Measurements from ENCODE around the gene MBD6. TPM values are rescaled to one million over a fixed set of nuclear protein-coding genes. Genes with fewer than 3 reads are reported as not detected.
A peak's percentile ranks its signal among the peaks of the same experiment; 100 is the strongest.

MBD6 gene
- total RNA-seq, 1 donor from 2014 or later: 3.6 TPM

DNA sequence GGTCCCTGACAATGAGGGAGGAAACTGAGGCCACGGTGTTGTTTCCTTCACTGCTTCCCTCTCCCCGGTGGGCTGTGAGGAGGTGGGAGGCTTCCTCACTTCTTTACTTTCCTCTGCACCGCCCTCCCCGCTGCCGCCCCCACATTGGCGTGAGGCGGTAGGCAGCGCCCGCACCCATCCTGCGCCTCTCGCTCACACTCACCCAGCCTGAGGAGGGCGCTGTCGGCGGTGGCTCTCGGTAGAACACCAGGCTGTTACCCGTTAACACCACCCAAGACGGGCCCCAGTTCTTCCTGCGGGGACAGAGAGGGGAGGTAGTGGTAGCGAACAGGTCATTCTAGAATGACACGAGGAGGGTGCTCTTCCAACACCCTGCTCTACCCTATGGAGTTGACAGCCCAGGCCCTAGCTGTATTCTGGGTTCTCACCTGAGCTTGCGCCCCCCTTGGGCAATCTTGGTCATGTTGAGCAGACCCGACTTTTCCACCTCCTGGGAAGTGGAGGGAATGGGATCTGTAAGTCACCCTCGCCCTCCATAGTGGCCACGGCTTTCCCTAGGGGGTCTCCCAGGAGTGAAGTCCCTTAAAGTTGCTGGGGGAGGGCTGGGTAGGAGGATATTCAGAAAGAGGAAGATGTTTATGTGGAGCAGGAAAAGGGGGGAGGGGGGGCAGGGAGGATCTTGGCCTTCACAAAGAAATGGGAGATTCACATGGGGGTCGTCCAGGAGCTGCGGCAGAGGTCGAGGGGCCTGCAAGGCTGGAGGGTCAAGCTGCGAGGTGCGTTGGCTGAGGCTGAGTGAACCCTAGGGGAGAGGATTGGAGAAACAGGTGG lies 46.2 kb upstream of the MBD6 start:
- Mint-ChIP-seq H3K36me3 (no peaks in the 10 kb centered on the region), H3K27ac (no peak overlapping the region), H3K4me1 (peaks cover 2% of the 10 kb centered on the region), H3K4me3 (peak overlapping the region; percentile 22), H3K27me3 (ENCODE audit: insufficient read depth, low read depth) (peaks cover 46% of the 10 kb centered on the region), H3K9me3 (no peaks in the 10 kb centered on the region)
- no peaks in the 10 kb centered on the region for H3K79me2 ChIP-seq (ENCODE audit: low read depth)
- H3K4me3 ChIP-seq: peak overlapping the region; percentile 49
- no peaks in the 10 kb centered on the region for H3K36me3 ChIP-seq
- peaks cover 11% of the 10 kb centered on the region for H3K4me1 ChIP-seq
- no peak for DNase-seq (ENCODE audit: low spot score)
- TF ChIP-seq EZH2 (IDR thresholded peaks at IDR 0.05) (peak; percentile 76), EZH2phosphoT487 (IDR thresholded peaks at IDR 0.05) (peak; percentile 60)
- TF ChIP-seq, protein P1, sequence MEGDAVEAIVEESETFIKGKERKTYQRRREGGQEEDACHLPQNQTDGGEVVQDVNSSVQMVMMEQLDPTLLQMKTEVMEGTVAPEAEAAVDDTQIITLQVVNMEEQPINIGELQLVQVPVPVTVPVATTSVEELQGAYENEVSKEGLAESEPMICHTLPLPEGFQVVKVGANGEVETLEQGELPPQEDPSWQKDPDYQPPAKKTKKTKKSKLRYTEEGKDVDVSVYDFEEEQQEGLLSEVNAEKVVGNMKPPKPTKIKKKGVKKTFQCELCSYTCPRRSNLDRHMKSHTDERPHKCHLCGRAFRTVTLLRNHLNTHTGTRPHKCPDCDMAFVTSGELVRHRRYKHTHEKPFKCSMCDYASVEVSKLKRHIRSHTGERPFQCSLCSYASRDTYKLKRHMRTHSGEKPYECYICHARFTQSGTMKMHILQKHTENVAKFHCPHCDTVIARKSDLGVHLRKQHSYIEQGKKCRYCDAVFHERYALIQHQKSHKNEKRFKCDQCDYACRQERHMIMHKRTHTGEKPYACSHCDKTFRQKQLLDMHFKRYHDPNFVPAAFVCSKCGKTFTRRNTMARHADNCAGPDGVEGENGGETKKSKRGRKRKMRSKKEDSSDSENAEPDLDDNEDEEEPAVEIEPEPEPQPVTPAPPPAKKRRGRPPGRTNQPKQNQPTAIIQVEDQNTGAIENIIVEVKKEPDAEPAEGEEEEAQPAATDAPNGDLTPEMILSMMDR (IDR thresholded peaks at IDR 0.05): peak; percentile 44
- no peak overlapping the region for H3K27ac ChIP-seq
- peaks cover 100% of the 10 kb centered on the region for H3K27me3 ChIP-seq
- peaks cover 2% of the 10 kb centered on the region for H4K20me1 ChIP-seq (ENCODE audit: low read depth)
- no peaks in the 10 kb centered on the region for H3K9me3 ChIP-seq (ENCODE audit: low read depth)
- H3K9ac ChIP-seq: no peak overlapping the region
- peak overlapping the region; percentile 92 for H3K4me2 ChIP-seq
- peaks cover 3% of the 10 kb centered on the region for H3F3A ChIP-seq (ENCODE audit: low read depth)
- peak overlapping the region; percentile 93 for H2AFZ ChIP-seq (replicated peaks)

DNA sequence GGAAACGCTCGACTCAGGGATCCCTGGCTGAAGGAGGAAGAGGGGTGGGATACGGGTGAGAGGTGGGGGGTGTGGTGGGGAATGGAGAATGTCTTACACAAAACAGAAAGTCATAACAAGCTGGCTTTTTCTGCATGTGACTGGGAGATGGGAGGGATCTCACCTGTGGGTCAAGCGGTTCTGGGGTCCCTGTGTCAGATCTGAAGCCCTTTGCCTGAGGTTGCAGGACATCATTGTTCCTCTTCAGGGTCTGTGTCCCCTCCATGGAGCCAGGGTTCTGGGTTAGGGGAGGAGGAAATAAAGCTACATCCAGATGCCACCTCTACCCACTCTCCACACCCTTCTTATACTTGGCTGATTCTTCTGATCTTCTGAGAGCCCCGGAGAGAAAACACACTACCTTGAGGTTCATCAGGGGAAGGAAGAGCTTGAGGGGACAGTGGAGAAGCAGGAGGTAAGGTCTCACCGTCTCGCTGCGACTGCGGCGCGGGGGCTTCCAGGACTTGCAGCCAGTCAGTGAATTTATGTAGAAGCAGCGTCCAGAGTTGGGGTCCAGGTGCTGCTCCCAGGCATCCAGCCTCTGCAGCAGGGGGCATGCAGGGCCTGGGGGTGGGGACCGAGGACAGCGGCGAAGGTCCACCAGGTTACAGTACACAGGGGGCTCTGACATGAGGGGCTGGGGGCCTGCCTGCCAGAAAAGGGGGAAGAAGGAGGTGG lies 45.5 kb upstream of the MBD6 start:
- Mint-ChIP-seq H3K4me3 (no peak overlapping the region), H3K9me3 (no peaks in the 10 kb centered on the region), H3K36me3 (no peaks in the 10 kb centered on the region), H3K4me1 (peaks cover 2% of the 10 kb centered on the region), H3K27me3 (ENCODE audit: insufficient read depth, low read depth) (peaks cover 44% of the 10 kb centered on the region), H3K27ac (no peak overlapping the region)
- H3K9ac ChIP-seq: no peak overlapping the region
- no peak for DNase-seq (ENCODE audit: low spot score)
- H3K79me2 ChIP-seq (ENCODE audit: low read depth): no peaks in the 10 kb centered on the region
- H3K9me3 ChIP-seq (ENCODE audit: low read depth): no peaks in the 10 kb centered on the region
- H3F3A ChIP-seq (ENCODE audit: low read depth): peaks cover 3% of the 10 kb centered on the region
- H3K27ac ChIP-seq: no peak overlapping the region
- no peak overlapping the region for H3K4me3 ChIP-seq
- TF ChIP-seq, protein P1 (IDR thresholded peaks at IDR 0.05): no peak
- TF ChIP-seq EZH2phosphoT487 (IDR thresholded peaks at IDR 0.05): no peak
- no peak for TF ChIP-seq EZH2 (IDR thresholded peaks at IDR 0.05)
- H3K27me3 ChIP-seq: peaks cover 100% of the 10 kb centered on the region
- H4K20me1 ChIP-seq (ENCODE audit: low read depth): peaks cover 2% of the 10 kb centered on the region
- H3K36me3 ChIP-seq: no peaks in the 10 kb centered on the region
- H3K4me1 ChIP-seq: peaks cover 11% of the 10 kb centered on the region
- H3K4me2 ChIP-seq: no peak overlapping the region
- H2AFZ ChIP-seq (replicated peaks): no peak overlapping the region

DNA sequence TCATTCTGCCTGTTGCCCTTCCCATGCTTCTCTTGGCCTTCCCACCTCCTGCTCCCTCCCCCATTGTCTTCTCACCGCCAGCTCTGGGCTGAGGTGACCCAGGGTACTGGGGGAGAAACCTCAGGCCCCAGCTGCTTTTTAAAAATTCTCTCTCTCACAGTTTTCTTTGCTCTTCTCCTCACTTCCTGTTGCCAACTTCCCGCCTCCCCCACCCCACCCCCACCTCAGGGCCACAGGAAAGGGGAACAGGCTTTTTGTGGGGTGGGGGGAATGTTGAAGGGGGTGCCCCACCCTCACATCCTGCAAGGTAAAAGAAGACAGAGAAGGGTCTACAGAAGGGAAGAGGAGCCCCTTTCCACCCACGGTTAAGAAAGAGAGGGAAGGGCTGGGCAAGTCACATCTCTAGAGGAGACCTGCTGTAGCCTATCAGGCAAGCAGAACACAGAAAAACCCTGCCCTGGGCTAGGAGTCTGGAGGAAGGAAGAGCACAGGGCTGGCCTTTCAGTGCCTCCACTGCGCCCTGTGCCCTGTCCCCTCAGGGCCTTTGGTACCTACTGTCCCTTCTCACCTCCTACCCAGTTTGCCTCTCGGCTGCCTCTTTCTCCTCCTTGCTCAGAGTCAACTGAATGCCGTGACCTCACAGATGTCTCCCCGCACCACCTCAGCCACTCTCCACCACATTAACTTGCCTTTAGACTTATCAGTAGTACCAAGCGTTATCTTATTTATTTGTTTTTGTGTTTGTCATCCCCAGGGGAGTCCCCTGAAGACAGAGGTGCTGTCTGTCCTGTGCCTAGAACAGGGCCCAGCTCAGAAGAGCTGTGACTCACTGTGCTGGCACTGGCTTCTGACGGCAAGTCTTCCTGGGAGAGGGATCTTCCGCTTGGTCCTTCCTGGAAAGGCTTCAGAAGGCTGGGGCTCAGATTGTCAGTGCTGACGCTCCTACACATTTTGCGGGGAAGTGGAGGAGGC lies 44.6 kb upstream of the MBD6 start:
- no peaks in the 10 kb centered on the region for H3K79me2 ChIP-seq (ENCODE audit: low read depth)
- peaks cover 2% of the 10 kb centered on the region for H4K20me1 ChIP-seq (ENCODE audit: low read depth)
- Mint-ChIP-seq H3K27me3 (ENCODE audit: insufficient read depth, low read depth) (peaks cover 36% of the 10 kb centered on the region), H3K9me3 (no peaks in the 10 kb centered on the region), H3K36me3 (no peaks in the 10 kb centered on the region), H3K4me1 (peaks cover 2% of the 10 kb centered on the region), H3K27ac (no peak overlapping the region), H3K4me3 (no peak overlapping the region)
- no peaks in the 10 kb centered on the region for H3K9me3 ChIP-seq (ENCODE audit: low read depth)
- H3K27ac ChIP-seq: no peak overlapping the region
- no peak overlapping the region for H3K4me2 ChIP-seq
- H3K36me3 ChIP-seq: no peaks in the 10 kb centered on the region
- no peak overlapping the region for H3K4me3 ChIP-seq
- H3F3A ChIP-seq (ENCODE audit: low read depth): peaks cover 3% of the 10 kb centered on the region
- H3K27me3 ChIP-seq: peaks cover 93% of the 10 kb centered on the region
- TF ChIP-seq EZH2phosphoT487 (IDR thresholded peaks at IDR 0.05) (no peak), EZH2 (IDR thresholded peaks at IDR 0.05) (no peak)
- TF ChIP-seq, protein P1 (IDR thresholded peaks at IDR 0.05): no peak
- H3K4me1 ChIP-seq: peaks cover 11% of the 10 kb centered on the region
- H3K9ac ChIP-seq: no peak overlapping the region
- DNase-seq (ENCODE audit: low spot score): no peak
- no peak overlapping the region for H2AFZ ChIP-seq (replicated peaks)

Data from neural progenitor cell (in vitro differentiated cells).